ENCODE data around the gene HOXC12.

Gene HOXC12

GRCh38 chr12:53998900-53999236 is 44.2 kb downstream of the HOXC12 start:
- no peak for DNase-seq

- no peak for DNase-seq
Measured at GRCh38 chr12:53999559-54000115, 44.9 kb downstream of the HOXC12 start.

- DNase-seq, result no peak
Measured at GRCh38 chr12:54000116-54001114, 45.7 kb downstream of the HOXC12 start, which contains the start of gene HOXC9. Gene HOXC9 (plus strand): TSS chr12:54000161. CDS start chr12:54000189, 28 bp downstream.

GRCh38 chr12:54001283-54002187 is 46.8 kb downstream of the HOXC12 start:
- no peak for DNase-seq

- DNase-seq, result no peak
Measured at GRCh38 chr12:54002278-54002914, 47.7 kb downstream of the HOXC12 start.

GRCh38 chr12:54002915-54003389 is 48.2 kb downstream of the HOXC12 start:
- DNase-seq, result no peak

GRCh38 chr12:54003625-54004024 is 48.9 kb downstream of the HOXC12 start:
- DNase-seq, result no peak

GRCh38 chr12:54004063-54004840 is 49.5 kb downstream of the HOXC12 start:
- no peak for DNase-seq

GRCh38 chr12:54004841-54005530 is 50.3 kb downstream of the HOXC12 start:
- DNase-seq, result no peak

- DNase-seq, result no peak
Measured at GRCh38 chr12:54005531-54005852, 50.8 kb downstream of the HOXC12 start.

- DNase-seq, result peak; percentile 95
Measured at GRCh38 chr12:54005853-54006558, 51.3 kb downstream of the HOXC12 start.

GRCh38 chr12:54006559-54007220 is 52.0 kb downstream of the HOXC12 start:
- no peak for DNase-seq

- DNase-seq, result no peak
Measured at GRCh38 chr12:54007538-54008259, 53.0 kb downstream of the HOXC12 start.

- DNase-seq, result no peak
Measured at GRCh38 chr12:54008260-54008552, 53.5 kb downstream of the HOXC12 start.

Data from 8988T (cell line).